Erythroblast (primary cell): ENCODE data around the gene PKN3.
A peak's percentile ranks its signal among the peaks of the same experiment; 100 is the strongest.
"Not testable (repeated sequence)": the region's sequence is repeated elsewhere in the genome, so short reads cannot be mapped to it uniquely, and the experiment has no call there.

Experiments used
- DNase-seq, 2 experiments: peaks; one replicate each; lab custom pipeline; 2025; lab: John Stamatoyannopoulos, UW
- GATA1 ChIP-seq: IDR thresholded peaks from 2 replicates; pipeline ENCODE4 v1.6.1; 2011; ENCODE audit warnings: low read depth, mild to moderate bottlenecking, control low read depth, low read length, moderate library complexity
- POLR2A ChIP-seq: IDR thresholded peaks from 2 replicates; pipeline ENCODE4 v1.6.1; 2011; ENCODE audit warnings: mild to moderate bottlenecking, low read length

PKN3 gene

DNA sequence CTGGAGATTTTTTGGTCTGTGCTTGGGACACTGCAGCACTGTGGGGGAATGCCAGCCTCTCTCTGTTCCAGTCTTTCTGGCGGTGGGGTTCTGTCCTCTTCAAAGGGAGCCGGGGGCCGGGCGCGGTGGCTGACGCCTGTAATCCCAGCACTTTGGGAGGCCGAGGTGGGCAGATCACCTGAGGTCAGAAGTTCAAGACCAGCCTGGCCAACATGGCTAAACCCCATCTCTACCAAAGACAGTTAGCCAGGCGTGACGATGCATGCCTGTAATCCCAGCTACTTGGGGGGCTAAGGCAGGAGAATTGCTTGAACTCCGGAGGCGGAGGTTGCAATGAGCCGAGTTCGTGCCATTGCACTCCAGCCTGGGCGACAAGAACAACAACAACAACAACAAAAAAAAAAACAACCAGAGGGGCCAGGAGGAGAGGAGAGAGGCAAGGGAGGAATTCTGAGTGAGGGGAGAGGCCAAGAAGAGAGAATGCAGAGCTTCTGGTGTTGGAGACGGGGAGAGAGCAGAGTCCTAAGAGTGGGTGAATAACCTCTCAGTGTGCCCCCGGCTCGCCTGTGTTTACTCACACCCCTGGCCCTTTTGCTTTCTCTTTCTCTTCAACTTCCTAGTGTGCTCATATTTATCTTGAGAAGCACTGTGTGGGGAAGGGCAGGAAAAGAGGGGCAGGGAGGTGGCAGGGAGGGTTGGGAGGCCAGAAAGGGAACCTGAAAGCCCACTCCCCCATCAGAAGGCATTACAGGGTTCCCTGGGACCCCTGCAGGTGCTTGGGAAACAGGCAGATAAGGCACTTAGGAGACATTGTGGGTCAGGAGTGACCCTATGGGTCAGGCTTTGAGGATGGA, 16.4 kb upstream of the PKN3 start:
- TF ChIP-seq POLR2A (no peak), GATA1 (no peak)
- peak; percentile 63 to 77 for DNase-seq

- TF ChIP-seq POLR2A (no peak), GATA1 (no peak)
Measured at GRCh38 chr9:128687453-128687852, 14.8 kb upstream of the PKN3 start.

DNA sequence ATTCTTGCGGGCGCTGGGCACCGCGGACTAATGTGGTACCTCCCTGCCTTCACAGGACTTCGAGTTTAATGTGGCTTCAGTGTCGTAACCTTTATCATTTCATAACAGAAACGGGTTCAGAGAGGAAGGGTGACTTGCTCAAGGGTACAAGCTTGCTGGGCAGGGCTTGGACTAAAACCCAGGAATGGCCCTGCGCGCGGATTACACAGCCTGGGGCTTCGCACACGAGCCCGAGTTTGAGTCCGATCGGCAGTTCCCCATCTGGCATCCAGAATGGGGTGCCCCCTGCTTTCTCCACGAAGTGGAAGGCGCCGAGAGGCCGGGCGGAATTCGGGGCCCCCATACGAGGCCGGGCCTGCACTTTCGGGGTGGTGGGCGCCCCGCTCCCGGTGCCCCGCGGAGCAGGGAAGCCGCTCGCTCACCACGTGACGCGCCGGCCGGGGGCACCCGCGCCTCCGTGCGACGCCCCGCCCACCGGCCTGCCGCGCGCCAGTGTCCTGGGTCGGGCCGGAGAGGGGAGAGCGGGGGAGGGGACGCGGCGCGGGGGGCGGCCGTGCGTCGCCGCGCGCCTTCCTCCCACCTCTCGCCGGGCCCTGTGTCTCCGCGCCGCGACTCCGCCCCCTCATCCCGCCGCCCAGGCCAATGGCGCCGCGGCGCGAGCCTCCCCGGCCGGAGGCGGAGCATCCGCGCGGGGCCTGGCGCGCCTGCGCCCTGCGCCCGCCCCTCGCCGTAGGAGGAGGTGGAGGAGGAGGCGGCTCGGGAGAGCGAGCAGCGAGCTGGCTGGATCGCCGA, 13.6 kb upstream of the PKN3 start, which contains the start of gene SET:
TSS of gene SET (plus strand) at position 722 of the 792 bp plus-strand sequence. CDS start 361 bp downstream, outside the sequence.
- TF ChIP-seq GATA1 (no peak), POLR2A (peak; percentile 75)
- DNase-seq: peak; percentile 96 to 98

More at GRCh38 chr9:128687453-128687852, 14.8 kb upstream of the PKN3 start:
- DNase-seq: no peak

DNA sequence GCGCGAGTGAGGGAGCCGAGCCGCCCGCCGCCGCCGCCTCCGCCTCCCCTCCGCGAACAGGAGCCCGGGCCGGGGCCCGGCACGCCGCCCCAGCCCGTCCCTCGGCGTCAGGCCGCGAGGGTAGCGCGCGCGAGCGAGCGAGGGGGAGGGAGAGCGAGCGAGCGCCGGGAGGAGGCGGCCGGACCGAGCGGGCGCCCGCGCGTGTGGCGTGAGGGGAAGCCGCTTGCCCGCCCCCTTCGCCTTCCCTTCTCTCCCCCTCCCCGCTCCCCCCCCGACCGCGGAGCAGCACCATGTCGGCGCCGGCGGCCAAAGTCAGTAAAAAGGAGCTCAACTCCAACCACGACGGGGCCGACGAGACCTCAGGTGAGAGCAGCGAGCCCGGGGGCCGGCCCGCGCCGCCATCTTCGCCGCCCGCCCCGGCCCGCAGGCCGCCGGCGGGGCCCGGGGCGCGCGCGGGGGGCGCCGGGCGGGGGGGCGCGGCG, 13.0 kb upstream of the PKN3 start:
- TF ChIP-seq POLR2A: peak; percentile 11
- no peak for TF ChIP-seq GATA1

DNA sequence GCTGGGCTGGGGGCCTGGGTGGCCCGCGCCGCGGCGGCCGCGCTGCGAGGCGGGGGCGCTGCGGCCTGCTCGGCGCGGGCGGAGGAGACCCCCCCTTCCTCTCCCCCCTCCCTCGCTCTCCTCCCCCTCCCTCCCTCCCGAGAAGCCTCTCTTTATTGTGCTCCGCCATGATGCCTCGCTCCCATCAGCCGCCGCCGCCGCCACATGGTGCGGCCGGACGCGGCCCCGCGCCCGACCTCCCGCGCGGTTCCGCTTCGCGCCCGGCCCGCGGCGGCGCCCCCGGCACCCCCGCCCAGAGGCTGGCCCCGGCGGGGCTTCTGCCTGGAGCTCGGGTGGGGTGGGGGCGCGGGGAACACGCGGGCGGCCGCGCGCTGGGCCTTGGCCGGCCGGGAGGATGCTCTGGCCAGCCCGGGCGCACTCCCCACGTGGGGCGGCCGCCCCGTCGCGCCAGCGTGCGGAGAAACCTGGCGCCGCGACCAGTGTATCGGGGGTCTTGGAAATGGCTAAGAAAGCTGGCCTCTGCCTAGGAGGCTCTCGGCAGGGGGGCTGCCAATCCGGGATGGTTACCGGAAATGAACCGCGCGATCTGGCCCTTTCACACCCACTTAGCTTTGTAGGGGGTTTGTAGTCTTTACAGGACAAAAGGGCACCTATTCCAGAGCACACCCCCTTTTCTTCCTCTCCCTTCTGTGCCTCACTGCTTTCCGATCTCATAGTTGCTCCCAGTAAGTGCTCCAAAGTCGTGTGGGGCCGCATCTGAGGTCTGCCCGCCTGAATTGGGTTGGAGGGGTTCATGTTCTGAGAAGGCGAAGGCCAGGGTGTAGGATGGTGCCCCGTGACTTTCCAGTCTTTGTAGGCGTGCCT, 12.3 kb upstream of the PKN3 start:
- TF ChIP-seq GATA1 (no peak), POLR2A (no peak)
- DNase-seq: peak; percentile 70 to 77

More for the DNA sequence above, 13.0 kb upstream of the PKN3 start:
- peak; percentile 81 to 88 for DNase-seq

DNA sequence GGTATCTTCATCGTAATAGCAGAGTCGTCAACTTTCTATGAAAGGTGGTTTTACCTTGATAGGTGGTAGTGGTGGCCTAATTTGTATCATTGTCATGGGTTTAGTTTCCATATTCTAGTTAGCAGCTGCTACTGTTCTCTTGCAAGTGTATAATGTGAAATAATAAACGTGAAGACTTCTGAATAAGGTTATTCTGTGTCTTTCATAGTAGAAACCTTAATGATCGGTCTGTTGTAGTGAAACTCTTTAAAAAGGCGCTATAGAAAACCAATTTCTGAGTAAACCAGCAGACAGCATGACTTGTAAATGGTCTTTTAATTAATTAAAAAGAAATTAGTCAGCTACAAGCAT, 11.6 kb upstream of the PKN3 start:
- TF ChIP-seq GATA1 (no peak), POLR2A (no peak)
- no peak for DNase-seq

- not testable (repeated sequence) for DNase-seq
Measured at GRCh38 chr9:128693738-128694137, 8.6 kb upstream of the PKN3 start.

- DNase-seq: no peak
- no peak for TF ChIP-seq POLR2A
- TF ChIP-seq GATA1: no peak
Measured at GRCh38 chr9:128694344-128694743, 8.0 kb upstream of the PKN3 start.

DNA sequence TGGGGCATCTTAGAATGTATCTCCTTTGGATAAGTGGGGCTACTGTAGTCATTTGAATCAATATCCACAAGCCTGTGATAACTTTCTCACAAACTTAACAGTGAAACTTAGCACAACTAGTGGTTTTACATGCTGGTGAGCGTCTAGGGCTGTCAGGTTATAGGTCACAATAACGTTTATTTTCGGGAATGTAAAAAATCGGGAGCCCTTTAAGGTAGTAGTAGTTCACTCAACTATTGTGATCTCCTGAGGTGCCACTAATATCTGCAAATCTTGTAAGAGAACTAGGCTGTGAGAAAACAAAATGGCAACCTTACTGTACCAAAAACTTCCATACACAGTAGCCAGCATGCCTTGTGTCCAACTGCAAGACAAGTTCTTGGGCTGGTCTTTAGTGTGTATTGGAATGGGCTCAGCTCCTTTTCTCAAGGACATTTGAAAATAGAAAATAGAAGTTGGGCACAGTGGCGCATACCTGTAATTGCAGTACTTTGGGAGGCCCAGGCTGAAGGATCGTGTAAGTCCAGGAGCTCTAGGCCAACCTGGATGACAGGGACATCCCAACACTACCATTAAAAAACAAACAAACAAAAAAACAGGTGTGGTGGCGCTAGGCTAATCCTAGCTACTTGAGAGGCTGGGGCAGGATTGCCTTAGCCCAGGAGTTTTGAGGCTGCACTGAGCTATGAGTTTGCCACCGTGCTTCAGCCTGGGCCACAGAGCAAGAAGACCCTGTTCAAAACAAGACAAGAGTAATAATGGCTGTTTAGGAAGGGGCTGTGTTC, 5.2 kb upstream of the PKN3 start:
- TF ChIP-seq POLR2A: no peak
- no peak for TF ChIP-seq GATA1
- DNase-seq: no peak

GRCh38 chr9:128699096-128699795, 3.1 kb upstream of the PKN3 start:
- not testable (repeated sequence) for DNase-seq

DNA sequence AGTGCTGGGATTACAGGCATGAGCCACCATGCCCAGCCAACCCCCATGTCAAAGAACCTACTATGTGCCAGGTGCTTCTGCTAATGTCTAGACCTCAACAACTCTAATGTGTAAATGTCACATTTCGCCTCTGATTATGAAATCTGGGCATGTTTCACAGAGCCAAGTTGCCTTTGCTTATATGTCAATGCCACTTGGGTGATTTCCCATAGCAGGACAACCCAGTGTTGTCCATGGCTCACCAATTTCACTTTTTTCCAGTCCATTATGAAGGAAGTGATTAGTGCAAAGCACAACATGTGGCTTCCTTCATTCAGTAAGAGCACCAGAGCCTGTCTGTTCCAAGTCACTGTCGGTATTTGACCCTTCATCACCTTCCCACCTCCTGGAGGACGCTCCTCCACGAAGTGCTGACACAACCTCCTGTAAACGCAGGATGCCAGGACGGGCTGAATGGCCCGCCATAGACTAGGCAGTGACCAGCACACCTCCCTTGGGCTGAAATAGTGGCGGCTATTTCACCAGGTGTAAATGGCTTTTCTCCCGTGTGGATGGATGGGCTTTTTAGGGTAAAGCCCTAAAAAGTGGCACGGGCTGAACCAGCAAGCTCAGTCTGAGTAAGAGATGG, 962 bp upstream of the PKN3 start:
- DNase-seq: no peak
- no peak for TF ChIP-seq GATA1
- no peak for TF ChIP-seq POLR2A
